Endothelial cell of umbilical vein (primary cell): ENCODE measurements around the gene NMU. TPM values are rescaled to one million over a fixed set of nuclear protein-coding genes. Genes with fewer than 3 reads are reported as not detected.

ENCODE experiments used
- BruUV-seq: library from RNA; stranded (reverse); fragments of 400-500 nt; replicated peaks from 2 replicates; lab custom pipeline; 2021; lab: Mats Ljungman, UMichigan
- CTCF ChIA-PET: fragments of 300-600, 350-600 bp; sonication (Branson Sonifier 250); formaldehyde crosslinking; loops from one replicate; lab custom pipeline; 2021; ENCODE audit warnings: antibody characterized with exemption, inconsistent platforms; lab: Charles Lee
- POLR2A ChIA-PET: fragments of 300-600, 350-600 bp; sonication (Branson Sonifier 250); formaldehyde crosslinking; loops from one replicate; lab custom pipeline; 2021; ENCODE audit warnings: antibody characterized with exemption, inconsistent platforms; lab: Charles Lee
- DNase-seq: peaks from one replicate; pipeline ENCODE4 v3.0.0-alpha.2; 2011; ENCODE audit warnings: low read depth, low spot score
- FAIRE-seq: peaks from 2 replicates; lab custom pipeline; 2011; peaks lifted over from hg19 to GRCh38; lab: Jason Lieb, UNC
- H2AFZ ChIP-seq: 2 replicates; pipeline ENCODE4 v1.6.0; 2012; ENCODE audit warnings: low read depth, low read length, control low read depth, inconsistent platforms
- H3K27ac ChIP-seq: 2 replicates; pipeline ENCODE4 v1.5.1; 2011; ENCODE audit warnings: low read depth, mild to moderate bottlenecking, control low read depth, low read length, moderate library complexity; ENCODE audit not compliant: insufficient read depth
- H3K27me3 ChIP-seq, 2 experiments: 2 replicates each; pipeline versions ENCODE4 v1.6.0 to v1.6.1; 2011; ENCODE audit warnings: low read length in 2 of 2, mixed read lengths in 1 of 2; ENCODE audit not compliant: control insufficient read depth in 2 of 2, insufficient read depth in 2 of 2
- H3K36me3 ChIP-seq, 2 experiments: 2 replicates in 1 of 2; 3 replicates in 1 of 2; pipeline ENCODE4 v1.5.1; 2011; ENCODE audit warnings: low read length in 2 of 2, mild to moderate bottlenecking in 1 of 2, moderate library complexity in 1 of 2; ENCODE audit not compliant: control insufficient read depth in 2 of 2, insufficient read depth in 2 of 2; ENCODE audit errors: extremely low read depth in 1 of 2
- H3K4me1 ChIP-seq: 3 replicates; pipeline ENCODE4 v1.5.1; 2011; ENCODE audit warnings: mild to moderate bottlenecking, low read length; ENCODE audit not compliant: control insufficient read depth, insufficient read depth; ENCODE audit errors: extremely low read depth
- H3K4me2 ChIP-seq: 2 replicates; pipeline ENCODE4 v1.6.1; 2011; ENCODE audit warnings: low read length, control low read depth, mixed read lengths; ENCODE audit not compliant: insufficient read depth
- H3K4me3 ChIP-seq, 3 experiments: fragments of 200-600 bp in 1 of 3; sonication (generic), shearing (Covaris generic) in 1 of 3; replicated peaks in 1 of 3; 2 replicates each; pipeline ENCODE4 v1.5.1; 2011 to 2016; ENCODE audit warnings: control low read depth in 3 of 3, low read length in 3 of 3, mild to moderate bottlenecking in 2 of 3, inconsistent platforms in 1 of 3, low read depth in 1 of 3, moderate library complexity in 1 of 3; ENCODE audit not compliant: insufficient read depth in 1 of 3
- H3K79me2 ChIP-seq: 2 replicates; pipeline ENCODE4 v1.6.0; 2012; ENCODE audit warnings: low read length, inconsistent platforms; ENCODE audit not compliant: control insufficient read depth, insufficient read depth
- H3K9ac ChIP-seq: replicated peaks from 2 replicates; pipeline ENCODE3; 2011; ENCODE audit warnings: low read length, control low read depth; ENCODE audit not compliant: insufficient read depth; ENCODE audit errors: extremely low read depth
- H3K9me1 ChIP-seq: replicated peaks from 3 replicates; pipeline ENCODE4 v1.6.0; 2011; ENCODE audit warnings: mild to moderate bottlenecking, low read length; ENCODE audit not compliant: control insufficient read depth, insufficient read depth; ENCODE audit errors: extremely low read depth
- H3K9me3 ChIP-seq: replicated peaks from 2 replicates; pipeline ENCODE4 v1.5.1; 2012; ENCODE audit warnings: low read length, inconsistent platforms; ENCODE audit not compliant: control insufficient read depth, insufficient read depth
- H4K20me1 ChIP-seq: replicated peaks from 2 replicates; pipeline ENCODE3; 2011; ENCODE audit warnings: mild to moderate bottlenecking, low read length; ENCODE audit not compliant: control insufficient read depth, insufficient read depth; ENCODE audit errors: extremely low read depth
- CTCF ChIP-seq, 2 donors: IDR thresholded peaks; 1 replicate in 1 of 2; 2 replicates in 1 of 2; pipeline ENCODE4 v1.5.1; 2011; ENCODE audit warnings: low read length in 2 of 2, mild to moderate bottlenecking in 2 of 2, moderate library complexity in 2 of 2, control low read depth in 1 of 2, inconsistent platforms in 1 of 2, low read depth in 1 of 2; ENCODE audit not compliant: insufficient read depth in 1 of 2; ENCODE audit errors: extremely low read depth in 1 of 2
- EZH2 ChIP-seq: IDR thresholded peaks from 2 replicates; pipeline ENCODE4 v1.6.1; 2012; ENCODE audit warnings: borderline replicate concordance, low read depth, mild to moderate bottlenecking, moderate library complexity, low read length, inconsistent platforms; ENCODE audit not compliant: severe bottlenecking
- FOS ChIP-seq: IDR thresholded peaks from 2 replicates; pipeline ENCODE4 v1.6.1; 2011; ENCODE audit warnings: mild to moderate bottlenecking, low read length, moderate library complexity, borderline replicate concordance; ENCODE audit not compliant: insufficient read depth
- GATA2 ChIP-seq: IDR thresholded peaks from 2 replicates; pipeline ENCODE4 v1.7.0; 2011; ENCODE audit warnings: low read depth, mild to moderate bottlenecking, moderate library complexity, mixed read lengths, low read length; ENCODE audit not compliant: insufficient read length, insufficient read depth
- JUN ChIP-seq: IDR thresholded peaks from 2 replicates; pipeline ENCODE4 v1.6.1; 2011; ENCODE audit warnings: borderline replicate concordance, low read depth; ENCODE audit not compliant: insufficient read length, insufficient read depth
- MAX ChIP-seq: IDR thresholded peaks from 2 replicates; pipeline ENCODE4 v1.6.1; 2011; ENCODE audit not compliant: insufficient read depth, insufficient read length
- MYC ChIP-seq: IDR thresholded peaks from one replicate; pipeline ENCODE4 v1.6.1; 2011; ENCODE audit warnings: mild to moderate bottlenecking, low read depth, low read length
- POLR2A ChIP-seq: IDR thresholded peaks from 2 replicates; pipeline ENCODE4 v1.6.1; 2012; ENCODE audit warnings: low read depth, mild to moderate bottlenecking, control low read depth, low read length
- POLR2AphosphoS5 ChIP-seq: IDR thresholded peaks from 2 replicates; pipeline ENCODE4 v1.6.1; 2012; ENCODE audit warnings: low read depth, mild to moderate bottlenecking, control low read depth, low read length, moderate library complexity; ENCODE audit not compliant: insufficient read depth
- dilution Hi-C: fragments of 300-500 bp; cut with MboI; formaldehyde crosslinking; loops from one replicate; pipeline ENCODE4 v1.15.0; 2019; ENCODE audit warnings: low sequenced_read_pairs; ENCODE audit not compliant: extremely low pct_ligation_motif_present
- intact Hi-C: fragments of 100-400 bp; cut with micrococcal nuclease; formaldehyde crosslinking; loops from one replicate; pipeline ENCODE4 v1.10.0; 2022
- polyA plus RNA-seq, 4 experiments: library from polyadenylated mRNA; depleted of rRNA in 3 of 4; stranded (reverse) in 3 of 4; unstranded in 1 of 4; fragments of >200 nt; gene quantifications; 2 replicates each; pipeline versions ENCODE4 v1.2.1 to v1.2.3, GENCODE V29; 2011 to 2012; ENCODE audit warnings: missing spikeins in 1 of 4
- total RNA-seq: library from RNA; stranded (reverse); gene quantifications from 2 replicates; pipeline ENCODE4 v1.2.3, GENCODE V29; 2021

Gene NMU
- total and polyA plus RNA-seq, 2 donors (not counting 3 experiments of a cell fraction or from before 2014, with no cell fraction given) = 1.4 to 3.7 TPM

GRCh38 chr4:55547466-55547770 is 88.7 kb downstream of the NMU start:
- peak; percentile 53 for FAIRE-seq
- Histone ChIP-seq H3K27ac (peak overlapping the region; percentile 67), H3K9me1 (no peaks in the 10 kb centered on the region), H3K9me3 (no peaks in the 10 kb centered on the region), H3K27me3 (peaks cover 0 to 2% of the 10 kb centered on the region in 2 experiments), H4K20me1 (no peaks in the 10 kb centered on the region), H3K4me1 (peaks cover 11% of the 10 kb centered on the region), H3K4me2 (peak overlapping the region; percentile 76), H2AFZ (peak overlapping the region; percentile 99), H3K36me3 (no peaks in the 10 kb centered on the region), H3K9ac (peak overlapping the region; percentile 79), H3K4me3 (peak overlapping the region; percentile 86 to 92 (median 88)), H3K79me2 (peaks cover 22% of the 10 kb centered on the region)
- dilution Hi-C loops (no loop called here), intact Hi-C loops (loop anchor here (2.0 to 5.0 kb wide), 7 partner anchors 201 to 890 kb away; partner anchors contain the start of genes EXOC1, KIT and SRD5A3)
- BruUV-seq = no TSS peak
- DNase-seq = no peak
- TF ChIP-seq FOS (no peak), POLR2A (no peak), MYC (no peak), GATA2 (no peak), JUN (no peak), MAX (no peak), POLR2AphosphoS5 (no peak), EZH2 (no peak), CTCF (IDR thresholded peaks at IDR 0.05; ENCODE audit: extremely low read depth in 1 of 2, insufficient read depth in 1 of 2, low read depth in 1 of 2, low read length in 2 of 2) (no peak)
- ChIA-PET POLR2A (no interaction called here), CTCF (interaction anchor here (1.6 to 2.4 kb wide), 2 partner anchors 9 to 202 kb away, joined by 4 to 10 read pairs; partner anchors contain the start of gene SRD5A3)
